ENCODE results near the gene RANBP17. TPM values are rescaled to one million over a fixed set of nuclear protein-coding genes. Genes with fewer than 3 reads are reported as not detected.

Gene RANBP17
- total RNA-seq, 1 donor from 2014 or later, result 0.96 TPM

- peaks cover 0 to 6% of the 10 kb centered on the region in 2 donors for H3K9me3 ChIP-seq
- no peak overlapping the region for H3K27ac ChIP-seq
- intact Hi-C loops (cut with DNase I), result no loop called here
- H3K4me3 ChIP-seq, result no peak overlapping the region
- H3K4me1 ChIP-seq, result no peaks in the 10 kb centered on the region
- H3K36me3 ChIP-seq, result no peaks in the 10 kb centered on the region
- DNase-seq (ENCODE audit: low spot score in 2 of 2), result no peak
- TF ChIP-seq CTCF (IDR thresholded peaks at IDR 0.05), result no peak
- H3K27me3 ChIP-seq, result no peaks in the 10 kb centered on the region
Measured at GRCh38 chr5:171093598-171093997, 231.8 kb downstream of the RANBP17 start.

- Histone ChIP-seq H3K27ac (no peak overlapping the region), H3K36me3 (no peaks in the 10 kb centered on the region), H3K4me1 (no peaks in the 10 kb centered on the region), H3K27me3 (no peaks in the 10 kb centered on the region), H3K4me3 (no peak overlapping the region), H3K9me3 (peaks cover 0 to 11% of the 10 kb centered on the region in 2 donors)
- TF ChIP-seq CTCF (IDR thresholded peaks at IDR 0.05), result no peak
- DNase-seq (ENCODE audit: low spot score in 2 of 2), result no peak
- intact Hi-C loops (cut with DNase I), result no loop called here
Measured at GRCh38 chr5:171094356-171094755, 232.5 kb downstream of the RANBP17 start.

- intact Hi-C loops (cut with DNase I), result no loop called here
Measured at GRCh38 chr5:171102877-171103610, 241.2 kb downstream of the RANBP17 start.

GRCh38 chr5:171107669-171108068 is 245.9 kb downstream of the RANBP17 start:
- no peak for TF ChIP-seq CTCF (IDR thresholded peaks at IDR 0.05)
- no peaks in the 10 kb centered on the region for H3K4me1 ChIP-seq
- H3K27ac ChIP-seq, result no peak overlapping the region
- DNase-seq (ENCODE audit: low spot score in 2 of 2), result no peak
- H3K9me3 ChIP-seq, result no peaks in the 10 kb centered on the region
- intact Hi-C loops (cut with DNase I), result no loop called here
- no peaks in the 10 kb centered on the region for H3K36me3 ChIP-seq
- H3K4me3 ChIP-seq, result no peak overlapping the region
- H3K27me3 ChIP-seq, result no peaks in the 10 kb centered on the region

More at GRCh38 chr5:171102877-171103610, 241.2 kb downstream of the RANBP17 start:
- Histone ChIP-seq H3K27me3 (no peaks in the 10 kb centered on the region), H3K4me3 (no peak overlapping the region), H3K27ac (no peak overlapping the region), H3K9me3 (peaks cover 0 to 7% of the 10 kb centered on the region in 2 donors), H3K36me3 (no peaks in the 10 kb centered on the region), H3K4me1 (no peaks in the 10 kb centered on the region)
- TF ChIP-seq CTCF (IDR thresholded peaks at IDR 0.05), result no peak
- DNase-seq (ENCODE audit: low spot score in 2 of 2), result no peak

GRCh38 chr5:171115519-171115918 is 253.7 kb downstream of the RANBP17 start:
- Histone ChIP-seq H3K4me3 (no peak overlapping the region), H3K36me3 (no peaks in the 10 kb centered on the region), H3K27ac (no peak overlapping the region), H3K9me3 (no peaks in the 10 kb centered on the region), H3K4me1 (no peaks in the 10 kb centered on the region), H3K27me3 (no peaks in the 10 kb centered on the region)
- intact Hi-C loops (cut with DNase I), result no loop called here
- DNase-seq (ENCODE audit: low spot score in 2 of 2), result no peak
- no peak for TF ChIP-seq CTCF (IDR thresholded peaks at IDR 0.05)

Measured in ascending aorta (tissue), 2 donors.